NCI-H748 (cell line): Measurements from ENCODE around the gene LIN28B.
"Not testable (repeated sequence)": the region's sequence is repeated elsewhere in the genome, so short reads cannot be mapped to it uniquely, and the experiment has no call there.

ENCODE experiments used
- DNase-seq: peaks from one replicate; lab custom pipeline; 2025; ENCODE audit not compliant: unreplicated experiment; lab: John Stamatoyannopoulos, UW

Gene LIN28B

DNA sequence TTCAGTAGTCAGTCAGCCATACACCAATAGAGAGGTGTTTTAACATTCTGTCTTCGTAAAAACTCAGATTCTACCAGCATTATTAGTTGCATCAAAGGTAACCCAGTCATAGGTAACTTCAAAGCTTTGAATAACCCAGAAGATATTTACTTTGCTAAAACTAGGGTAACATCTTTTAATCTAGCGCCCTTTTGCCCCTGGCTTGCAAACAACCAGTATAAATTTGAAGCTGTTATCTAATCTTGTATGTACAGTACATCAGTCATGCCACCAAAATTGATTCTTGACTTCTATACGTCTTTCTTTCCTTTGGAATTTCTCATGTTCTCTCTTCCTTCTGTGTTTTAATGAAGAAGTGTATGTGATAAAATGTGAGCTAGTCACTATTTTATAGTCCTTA, 109.3 kb downstream of the LIN28B start:
- no peak for DNase-seq

DNA sequence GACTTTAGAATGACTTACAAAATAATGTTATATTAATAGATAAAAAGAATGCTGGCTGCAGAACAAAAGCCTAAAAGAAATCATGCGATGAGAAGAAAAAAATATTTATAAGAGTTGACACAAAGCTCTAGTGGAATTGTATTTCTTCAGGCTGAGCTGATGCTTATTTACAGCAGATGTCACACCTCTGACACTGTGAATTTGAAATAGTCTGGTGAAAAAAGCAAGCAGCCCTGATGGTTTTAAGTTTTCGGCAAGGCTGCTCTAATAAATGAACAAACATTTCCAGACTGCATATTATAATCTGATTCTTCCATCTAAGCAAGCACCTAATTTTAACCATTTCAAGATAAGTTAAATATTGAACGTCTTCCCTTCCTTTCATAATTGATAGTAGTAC, 109.9 kb downstream of the LIN28B start:
- no peak for DNase-seq

DNA sequence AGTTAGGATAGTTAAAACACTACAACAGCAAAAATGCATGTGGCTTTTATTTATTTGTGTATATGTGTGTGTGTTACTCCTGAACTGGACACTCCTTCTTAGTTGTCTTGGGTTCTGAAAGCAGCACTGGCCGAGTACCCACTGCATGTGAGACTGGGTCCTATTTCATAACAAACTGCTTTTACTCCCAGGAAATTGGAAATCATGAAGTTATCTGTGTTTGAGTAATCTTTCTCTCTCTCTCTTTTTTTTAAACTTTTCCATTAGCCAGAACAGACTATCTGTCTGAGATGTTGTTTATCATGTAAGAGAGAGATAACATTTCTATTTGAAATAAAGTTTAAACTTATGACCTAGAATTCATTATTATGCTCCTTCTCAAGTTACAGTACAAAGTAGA, 110.4 kb downstream of the LIN28B start:
- DNase-seq: no peak

DNA sequence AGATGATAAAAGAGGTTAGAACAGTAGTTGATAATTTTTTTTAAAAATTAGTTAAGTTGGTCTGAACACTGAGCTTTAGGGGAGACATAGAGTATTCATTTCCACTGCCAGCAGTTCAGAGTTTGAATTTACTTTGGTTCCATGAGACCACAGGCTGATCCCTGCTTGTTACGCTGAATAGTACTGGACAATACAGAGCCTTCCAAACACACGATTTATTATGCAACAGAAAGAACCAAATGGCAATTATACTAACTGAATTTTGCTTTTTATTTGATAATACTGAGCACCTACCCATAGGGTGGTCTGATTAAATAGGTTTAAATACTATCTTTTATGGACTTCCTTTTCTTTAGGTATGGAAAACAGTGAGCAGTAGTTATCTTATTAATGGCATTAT, 111.5 kb downstream of the LIN28B start:
- DNase-seq: no peak

DNA sequence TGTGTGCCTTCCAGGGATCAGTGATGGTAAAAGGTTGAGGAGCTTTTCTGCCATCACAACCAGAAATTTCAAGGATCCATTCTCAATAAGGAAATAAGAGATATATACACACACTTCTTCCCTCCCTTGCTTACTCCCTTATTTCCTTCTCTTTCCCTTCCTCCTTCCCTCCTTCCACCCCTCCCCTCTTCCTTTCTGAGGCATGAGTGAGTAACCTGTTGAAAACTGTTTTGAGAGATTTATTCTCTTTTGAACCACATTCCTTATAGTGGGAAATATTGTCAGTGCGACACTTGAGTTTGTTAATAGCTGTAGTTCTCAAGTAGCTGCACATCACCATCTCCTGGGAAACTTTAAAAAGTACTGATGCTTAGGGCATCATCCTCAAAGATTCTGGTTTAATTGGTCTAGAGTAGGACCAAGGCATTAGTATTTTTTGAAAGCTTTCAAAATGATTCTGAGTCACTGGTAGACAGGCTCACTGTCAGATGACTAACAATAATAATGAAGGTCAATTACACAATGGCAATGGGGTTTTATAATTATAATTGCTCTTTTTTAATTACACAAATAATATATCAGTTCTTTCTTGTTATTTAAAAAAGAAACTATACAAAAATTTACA, 113.0 kb downstream of the LIN28B start:
- DNase-seq: no peak

DNA sequence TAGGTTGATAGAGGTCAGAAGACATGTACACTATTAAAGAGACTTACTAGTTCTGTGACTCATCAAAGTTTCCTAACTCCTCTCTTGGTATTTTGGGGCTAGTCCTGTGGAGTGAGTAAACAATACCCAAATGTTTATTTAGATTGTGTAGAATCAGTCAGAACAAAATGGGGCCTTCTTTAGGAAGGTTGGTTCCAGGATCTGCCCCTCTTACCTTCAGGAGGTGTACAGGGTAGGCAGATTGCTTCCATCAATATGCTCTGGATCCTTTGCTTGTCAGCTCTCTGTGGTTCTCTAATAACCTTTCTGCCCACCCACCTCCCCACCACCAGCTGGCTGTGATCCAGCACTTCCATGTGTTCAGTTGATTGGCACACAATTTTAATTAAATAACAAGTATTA, 115.9 kb downstream of the LIN28B start:
- DNase-seq: no peak

DNA sequence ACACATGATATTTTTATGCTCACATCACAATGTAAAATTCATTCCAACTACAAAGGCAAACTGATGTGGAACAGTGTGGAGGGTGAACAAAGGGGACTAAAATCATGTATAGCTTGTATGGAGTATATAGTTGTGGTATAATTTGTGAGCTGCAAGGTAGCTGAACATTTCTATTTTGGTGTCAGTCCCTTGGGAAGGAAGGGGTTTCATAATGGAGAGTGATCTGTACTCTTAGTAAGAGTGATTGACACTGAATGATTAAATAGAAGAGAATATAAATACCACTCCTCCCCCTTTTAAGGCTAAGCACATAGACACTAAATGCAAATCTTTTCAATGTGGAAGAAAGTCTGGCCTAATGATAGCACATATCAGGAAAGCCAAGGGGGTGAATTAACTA, 118.3 kb downstream of the LIN28B start:
- DNase-seq: no peak

DNA sequence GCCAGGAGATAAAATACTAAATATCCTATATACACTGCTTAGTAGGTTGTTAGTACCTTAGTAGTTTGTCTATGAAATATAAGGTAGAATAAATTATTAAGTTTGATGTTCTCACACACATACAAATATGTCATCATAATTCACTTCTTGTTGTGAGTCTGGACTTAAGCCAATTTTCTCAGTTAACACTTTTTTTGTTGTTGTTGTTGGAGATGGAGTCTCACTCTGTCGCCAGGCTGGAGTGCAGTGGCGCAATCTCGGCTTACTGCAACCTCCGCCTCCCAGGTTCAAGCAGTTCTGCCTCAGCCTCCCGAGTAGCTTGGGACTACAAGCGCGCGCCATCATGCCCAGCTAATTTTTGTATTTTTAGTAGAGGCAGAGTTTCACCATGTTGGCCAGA, 119.5 kb downstream of the LIN28B start:
- DNase-seq: not testable (repeated sequence)

DNA sequence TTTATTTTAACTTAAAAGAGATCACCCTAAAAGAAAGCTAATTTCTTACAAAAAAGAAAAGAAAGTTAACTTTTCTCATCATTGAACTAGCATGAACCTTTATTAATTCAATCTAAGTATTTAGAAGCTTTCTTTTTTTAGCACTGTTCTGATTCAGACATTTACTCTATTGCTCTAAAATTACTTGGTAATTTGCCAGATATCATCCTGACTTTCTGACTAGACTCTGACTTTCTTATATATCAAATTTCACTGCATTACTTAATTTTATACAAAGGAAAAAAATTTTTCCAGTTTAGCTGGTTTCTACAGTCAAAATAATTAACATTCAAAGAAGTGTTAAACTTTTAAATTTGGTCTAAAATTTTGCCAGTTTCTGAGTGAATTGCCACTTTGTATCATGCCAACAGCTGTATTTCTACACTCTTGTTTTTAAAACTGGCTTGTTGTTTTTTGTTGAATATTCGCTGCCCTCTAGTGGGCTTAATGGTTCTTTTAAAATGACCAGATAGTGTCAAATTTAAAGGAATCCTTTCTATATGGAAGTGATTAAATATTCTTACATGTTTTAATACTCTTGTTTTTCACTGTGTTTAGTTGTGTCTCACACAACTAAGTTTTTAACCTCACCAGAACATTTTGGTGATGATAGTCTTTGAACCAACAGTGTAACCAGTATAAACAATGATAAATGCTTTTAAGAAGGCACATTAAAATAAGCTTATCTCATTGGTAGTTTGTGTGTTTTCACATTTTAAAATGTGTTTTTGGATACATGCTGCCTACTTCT, 120.9 kb downstream of the LIN28B start:
- peak; percentile 66 for DNase-seq

DNA sequence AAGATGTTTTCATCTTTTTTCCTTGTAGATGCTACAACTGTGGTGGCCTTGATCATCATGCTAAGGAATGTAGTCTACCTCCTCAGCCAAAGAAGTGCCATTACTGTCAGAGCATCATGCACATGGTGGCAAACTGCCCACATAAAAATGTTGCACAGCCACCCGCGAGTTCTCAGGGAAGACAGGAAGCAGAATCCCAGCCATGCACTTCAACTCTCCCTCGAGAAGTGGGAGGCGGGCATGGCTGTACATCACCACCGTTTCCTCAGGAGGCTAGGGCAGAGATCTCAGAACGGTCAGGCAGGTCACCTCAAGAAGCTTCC, 121.4 kb downstream of the LIN28B start:
- no peak for DNase-seq

DNA sequence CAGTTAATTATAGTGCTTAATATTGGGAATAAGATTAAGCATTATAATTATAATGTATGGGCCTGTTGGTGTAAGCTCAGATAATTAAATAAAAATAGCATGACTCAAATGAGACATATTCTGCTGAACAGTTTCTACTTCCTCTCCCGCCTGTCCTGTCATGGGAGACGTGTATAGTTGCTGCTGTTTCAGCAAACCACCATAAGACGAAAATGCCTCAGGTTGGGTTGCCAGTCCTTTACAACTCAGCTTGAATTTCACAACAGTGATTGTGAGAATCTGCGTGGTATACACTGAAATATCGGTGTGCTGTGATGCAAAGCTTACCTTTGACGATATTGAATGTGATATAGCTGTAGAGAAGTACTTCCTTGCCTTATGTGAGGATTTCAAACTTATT, 123.4 kb downstream of the LIN28B start:
- no peak for DNase-seq

DNA sequence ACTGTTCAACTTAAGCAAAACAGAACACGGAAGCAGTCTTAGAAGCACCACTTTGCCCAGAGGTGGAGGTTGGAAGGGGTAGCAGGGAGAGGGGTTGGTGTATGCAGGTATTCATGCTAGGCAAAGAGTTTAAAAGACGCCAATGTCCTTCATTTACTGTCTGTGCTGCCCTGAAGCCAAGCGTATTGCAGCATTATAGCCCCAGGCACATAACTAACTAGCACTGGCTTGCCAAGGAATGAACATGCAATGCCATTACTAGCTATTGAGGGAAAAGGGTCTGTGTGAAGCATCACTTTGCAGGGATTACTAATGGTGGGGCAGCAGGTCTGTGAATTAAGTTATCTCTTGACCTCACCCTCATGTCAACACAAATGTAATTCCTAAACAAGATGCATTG, 124.8 kb downstream of the LIN28B start:
- not testable (repeated sequence) for DNase-seq

DNA sequence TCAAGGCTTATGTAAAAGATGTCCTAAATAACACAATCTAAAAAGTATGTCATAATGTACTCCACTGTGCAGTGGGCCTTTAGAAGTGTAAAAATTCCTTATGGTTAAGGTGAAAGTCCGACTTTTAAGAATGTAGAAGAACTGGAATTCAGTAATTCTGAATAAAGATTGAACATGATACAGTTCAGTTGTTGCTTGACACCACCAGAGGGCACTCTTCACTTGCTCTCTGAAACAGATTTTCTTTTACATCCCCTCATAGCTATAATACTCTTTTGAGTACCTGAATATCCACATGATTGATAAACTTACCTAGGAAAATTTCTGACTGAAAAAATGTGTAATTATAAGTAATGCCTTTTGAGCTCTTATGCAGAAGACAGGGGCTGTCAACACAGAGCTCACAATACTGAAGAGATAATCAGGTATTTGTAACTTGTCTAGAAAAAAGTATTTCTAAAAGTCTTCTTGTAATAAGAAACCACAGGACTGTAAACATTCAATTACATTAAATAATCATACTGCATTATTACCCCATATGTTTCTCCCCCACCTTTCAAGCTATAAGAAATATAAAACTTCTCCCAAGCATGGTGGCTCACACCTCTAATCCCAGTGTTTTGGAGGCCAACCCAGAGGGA, 130.8 kb downstream of the LIN28B start:
- DNase-seq: peak; percentile 69

DNA sequence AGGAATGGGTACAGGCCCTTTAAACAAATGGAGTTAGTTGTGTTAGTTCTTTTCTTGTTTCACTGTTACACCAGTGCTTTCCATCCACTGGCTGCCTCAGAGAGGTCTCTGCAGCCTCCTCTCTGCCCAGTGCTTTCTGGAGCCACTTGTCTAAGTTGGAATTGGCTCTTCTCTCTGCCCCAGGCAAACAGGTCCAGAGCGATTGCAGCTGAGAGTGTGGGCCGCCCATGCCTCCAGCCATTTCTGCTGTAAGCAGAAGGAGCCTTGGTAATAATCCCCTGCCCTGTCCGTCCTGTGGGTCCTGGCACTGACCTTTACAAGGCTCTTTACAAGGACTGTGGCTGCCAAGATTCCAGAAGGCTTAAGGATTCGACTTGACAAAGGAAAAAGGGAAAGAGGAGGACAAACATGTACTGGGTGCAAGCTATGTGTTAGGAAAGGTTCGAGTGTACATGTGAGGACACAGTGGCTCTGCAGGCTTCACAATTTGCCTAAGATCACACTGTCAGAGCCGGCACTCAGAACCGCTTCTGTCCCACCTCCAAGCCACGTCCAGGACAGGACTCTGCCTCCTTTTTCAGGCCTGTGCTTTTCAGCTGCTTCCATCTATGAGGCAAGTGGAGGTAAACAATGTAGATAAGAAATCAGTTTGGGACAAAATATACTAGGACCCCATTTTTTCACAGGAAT, 134.4 kb downstream of the LIN28B start:
- no peak for DNase-seq

DNA sequence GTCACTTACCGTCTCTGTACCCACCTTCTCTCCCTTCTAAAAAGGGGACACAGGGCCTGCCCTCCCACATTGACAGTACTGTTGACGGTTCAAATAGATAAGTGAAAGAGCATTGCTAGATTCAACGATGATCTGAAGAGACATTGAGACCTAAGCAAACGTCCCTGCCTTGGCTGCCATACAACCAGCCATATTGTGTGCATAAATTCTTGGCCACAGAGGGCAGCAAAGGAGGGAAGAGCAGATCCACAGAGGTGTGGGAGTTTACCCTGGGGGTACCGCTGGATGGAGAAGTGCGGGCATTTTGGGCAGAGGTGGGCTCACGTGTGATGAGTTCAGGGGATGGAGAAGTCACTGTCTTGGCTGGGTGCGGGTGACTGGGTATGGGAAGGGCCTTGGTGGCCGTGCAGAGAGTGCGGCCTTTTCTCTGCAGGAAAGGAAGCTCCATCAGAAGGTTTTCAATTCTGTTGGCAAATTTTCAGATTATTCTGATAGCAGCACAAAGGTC, 137.3 kb downstream of the LIN28B start:
- no peak for DNase-seq

DNA sequence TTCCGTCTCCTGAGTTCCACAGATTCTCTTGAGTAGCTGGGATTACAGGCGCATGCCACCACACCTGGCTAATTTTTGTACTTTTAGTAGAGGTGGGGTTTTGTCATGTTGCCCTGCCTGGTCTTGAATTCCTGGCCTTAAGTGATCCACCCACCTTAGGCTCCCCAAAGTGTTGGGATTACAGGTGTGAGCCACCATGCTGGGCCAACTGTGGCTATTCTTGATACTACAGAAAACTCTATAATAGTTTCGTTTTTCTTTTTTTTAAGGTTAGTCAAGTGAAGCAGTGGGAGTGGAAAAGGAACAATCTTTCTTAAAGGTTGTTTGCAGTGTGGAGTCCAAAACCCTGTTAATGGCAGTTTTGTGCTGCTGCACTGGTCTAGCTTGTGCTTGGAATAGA, 138.2 kb downstream of the LIN28B start:
- DNase-seq: no peak

DNA sequence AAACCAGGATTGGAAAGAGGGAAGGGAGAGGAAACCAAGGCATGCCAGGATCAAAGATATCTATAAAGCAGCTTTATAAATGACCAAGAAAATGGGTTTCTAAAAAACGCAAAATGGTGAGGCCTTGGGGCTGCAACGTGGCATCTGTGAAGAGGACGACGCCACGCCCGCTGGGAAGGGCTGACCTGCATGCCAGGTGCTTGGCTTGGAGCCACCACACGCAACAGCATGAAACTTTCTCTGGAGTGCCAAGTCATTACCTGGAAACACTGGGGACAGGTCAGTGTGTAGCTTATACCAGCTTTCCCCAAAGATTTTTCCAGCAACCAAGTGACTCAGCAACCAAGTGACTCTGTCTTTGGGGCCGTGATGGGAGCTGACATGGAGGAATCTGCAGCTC, 140.4 kb downstream of the LIN28B start:
- DNase-seq: peak; percentile 33

DNA sequence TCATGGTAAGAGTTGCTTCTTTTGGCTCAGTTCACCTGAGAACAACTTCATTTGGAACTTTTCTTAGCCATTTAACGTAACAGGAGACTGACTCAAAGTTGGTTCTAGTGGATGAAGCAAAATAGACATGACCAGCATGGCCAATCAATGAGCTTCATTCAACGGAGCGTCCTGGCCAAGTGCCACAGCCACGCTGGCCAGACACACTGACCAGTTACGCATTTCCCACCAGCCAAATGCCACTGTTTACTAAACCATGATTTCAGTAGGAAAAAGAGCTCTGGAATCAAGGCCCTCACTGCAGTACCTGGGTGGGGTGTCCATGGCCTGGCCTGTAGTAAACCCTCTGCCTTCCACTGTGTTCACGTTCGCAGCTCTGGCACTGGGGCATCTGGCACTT, 142.5 kb downstream of the LIN28B start:
- DNase-seq: no peak

DNA sequence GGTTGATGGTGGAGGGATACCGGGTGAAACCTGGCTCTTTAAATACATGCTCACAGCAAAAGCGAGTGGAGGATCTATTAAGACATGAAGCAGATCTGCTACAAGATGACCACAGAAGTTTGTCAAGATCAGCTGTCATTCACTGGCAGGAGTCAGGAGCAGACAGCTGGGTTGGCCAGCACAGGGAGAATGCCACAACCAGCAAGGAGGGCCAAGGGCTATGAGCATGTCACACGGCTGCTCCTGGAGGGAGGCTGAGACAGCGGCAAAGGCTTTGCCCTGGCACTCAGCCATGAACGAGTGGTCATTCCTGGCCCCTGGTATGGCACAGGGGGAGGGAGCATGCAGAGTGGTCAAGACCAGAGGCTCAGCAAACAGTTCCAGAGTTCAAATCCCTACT, 145.3 kb downstream of the LIN28B start:
- DNase-seq: no peak

DNA sequence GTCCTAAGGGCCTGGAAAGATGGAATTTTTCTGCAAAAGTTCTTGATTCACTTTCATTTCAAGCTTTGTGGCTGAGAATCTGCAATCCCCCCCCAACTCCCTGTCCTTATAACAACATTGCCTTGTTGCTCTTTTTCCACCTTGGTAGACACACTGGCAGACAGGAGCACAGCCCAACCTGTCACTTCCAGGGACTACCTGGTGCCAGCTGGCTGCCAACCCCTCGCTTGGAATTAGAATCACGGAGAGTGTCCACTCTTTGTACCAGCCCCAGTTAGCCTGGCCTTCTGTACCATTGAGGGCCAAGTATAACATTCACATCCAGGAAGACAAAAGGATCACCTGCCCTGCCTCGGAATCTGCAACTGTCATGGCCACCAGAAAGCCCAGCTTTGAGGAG, 148.2 kb downstream of the LIN28B start:
- DNase-seq: no peak

DNA sequence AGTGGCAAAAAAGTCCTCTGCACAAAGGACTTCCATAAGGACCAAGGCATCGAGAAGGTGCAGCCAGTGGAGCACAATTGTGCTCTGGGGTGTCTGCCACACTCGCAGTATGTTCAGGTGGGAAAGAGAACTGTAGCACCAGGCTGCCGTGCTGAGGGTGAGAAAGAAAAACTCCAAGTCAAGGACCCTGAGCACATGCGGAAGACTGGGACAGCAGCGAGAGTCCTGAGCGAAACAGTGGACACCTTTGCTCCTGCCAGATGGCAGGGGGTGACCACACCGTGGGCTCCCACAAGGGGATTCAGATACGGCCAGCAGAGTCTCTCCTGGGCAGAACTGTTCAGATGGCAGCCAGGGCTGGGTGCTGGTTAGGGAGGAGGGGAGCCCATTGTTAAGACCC, 149.4 kb downstream of the LIN28B start:
- DNase-seq: no peak

DNA sequence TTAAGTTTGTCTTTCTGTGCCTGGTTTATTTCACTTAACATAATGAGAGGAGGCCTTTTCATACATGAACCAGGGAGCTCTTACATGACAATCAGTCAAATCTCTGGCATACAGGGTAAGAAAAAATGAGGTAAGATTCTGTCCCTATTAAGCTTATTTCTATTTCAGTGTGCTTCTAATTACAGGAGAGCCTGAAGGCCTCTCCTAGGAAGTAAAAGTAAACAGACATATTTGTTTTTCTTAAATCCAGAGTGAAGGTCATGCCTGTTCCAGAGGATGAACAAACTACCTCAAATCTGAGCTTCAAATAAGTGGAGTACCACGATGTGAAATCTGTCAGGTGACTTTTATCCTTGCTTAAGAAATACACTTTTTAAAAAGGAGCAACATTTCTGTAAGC, 150.3 kb downstream of the LIN28B start:
- DNase-seq: no peak
